ENCODE results near the gene HPD. TPM values are rescaled to one million over a fixed set of nuclear protein-coding genes. Genes with fewer than 3 reads are reported as not detected.

HPD gene
- total RNA-seq, 1 donor from 2014 or later: 0.92 TPM

DNA sequence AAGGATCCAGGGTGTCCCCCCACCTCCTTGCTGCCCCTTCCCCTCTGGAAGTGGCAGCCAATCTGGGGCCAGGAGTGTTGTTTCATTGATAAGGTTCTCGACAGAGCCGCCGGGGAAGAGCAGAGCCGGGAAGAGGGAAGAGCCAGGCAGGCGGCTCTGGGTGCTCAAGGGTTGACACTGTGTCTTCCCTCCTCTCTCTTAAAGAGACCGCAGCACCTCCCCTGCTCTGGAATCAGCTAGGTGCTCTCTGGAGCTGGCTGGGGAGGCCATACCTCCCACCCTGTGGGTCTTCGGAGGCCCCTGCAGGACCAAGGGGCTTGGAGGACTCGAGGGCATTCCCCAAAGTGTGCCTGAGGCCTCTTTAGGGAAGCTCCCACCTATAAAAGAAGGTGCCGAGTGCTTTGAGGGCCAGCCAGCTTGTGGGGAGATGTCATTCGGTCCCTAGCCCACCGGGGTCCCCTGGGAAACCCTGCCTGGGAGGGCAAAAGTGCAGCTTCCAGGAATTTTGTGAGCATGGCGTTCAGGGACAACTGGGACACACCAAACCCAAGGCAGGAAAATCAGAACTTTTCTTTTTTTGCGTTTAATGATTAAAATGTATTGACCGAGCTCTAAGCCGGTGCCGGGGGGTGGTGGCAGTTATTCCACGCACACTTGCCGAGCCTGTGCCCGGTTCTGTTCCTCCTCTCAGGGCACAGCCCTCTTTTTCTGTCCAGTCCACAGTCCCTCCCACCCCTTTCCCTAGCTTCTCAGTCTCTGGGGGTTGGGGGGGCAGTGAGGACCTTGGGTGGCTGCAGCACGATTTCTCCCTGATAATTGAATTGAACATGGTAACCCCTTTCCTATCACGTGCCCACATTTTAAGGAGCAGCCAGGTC, 51.9 kb downstream of the HPD start:
- no peak for DNase-seq (ENCODE audit: extremely low spot score, unreplicated experiment)
- no peaks in the 10 kb centered on the region for H3K9me3 Mint-ChIP-seq
- TF ChIP-seq, protein P1, sequence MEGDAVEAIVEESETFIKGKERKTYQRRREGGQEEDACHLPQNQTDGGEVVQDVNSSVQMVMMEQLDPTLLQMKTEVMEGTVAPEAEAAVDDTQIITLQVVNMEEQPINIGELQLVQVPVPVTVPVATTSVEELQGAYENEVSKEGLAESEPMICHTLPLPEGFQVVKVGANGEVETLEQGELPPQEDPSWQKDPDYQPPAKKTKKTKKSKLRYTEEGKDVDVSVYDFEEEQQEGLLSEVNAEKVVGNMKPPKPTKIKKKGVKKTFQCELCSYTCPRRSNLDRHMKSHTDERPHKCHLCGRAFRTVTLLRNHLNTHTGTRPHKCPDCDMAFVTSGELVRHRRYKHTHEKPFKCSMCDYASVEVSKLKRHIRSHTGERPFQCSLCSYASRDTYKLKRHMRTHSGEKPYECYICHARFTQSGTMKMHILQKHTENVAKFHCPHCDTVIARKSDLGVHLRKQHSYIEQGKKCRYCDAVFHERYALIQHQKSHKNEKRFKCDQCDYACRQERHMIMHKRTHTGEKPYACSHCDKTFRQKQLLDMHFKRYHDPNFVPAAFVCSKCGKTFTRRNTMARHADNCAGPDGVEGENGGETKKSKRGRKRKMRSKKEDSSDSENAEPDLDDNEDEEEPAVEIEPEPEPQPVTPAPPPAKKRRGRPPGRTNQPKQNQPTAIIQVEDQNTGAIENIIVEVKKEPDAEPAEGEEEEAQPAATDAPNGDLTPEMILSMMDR (conservative IDR thresholded peaks at IDR 0.05): no peak
- H3K4me3 Mint-ChIP-seq: peak overlapping the region; percentile 90
- H3K36me3 Mint-ChIP-seq: peaks cover 8% of the 10 kb centered on the region
- H3K27me3 Mint-ChIP-seq: peaks cover 5% of the 10 kb centered on the region
- H3K27ac Mint-ChIP-seq: peak overlapping the region; percentile 67
- H3K4me1 Mint-ChIP-seq (ENCODE audit: unreplicated experiment): peaks cover 11% of the 10 kb centered on the region

GRCh38 chr12:121806009-121806545, 52.6 kb downstream of the HPD start:
- peaks cover 14% of the 10 kb centered on the region for H3K36me3 Mint-ChIP-seq
- no peak for DNase-seq (ENCODE audit: extremely low spot score, unreplicated experiment)
- H3K4me3 Mint-ChIP-seq: peak overlapping the region; percentile 90
- H3K27me3 Mint-ChIP-seq: peaks cover 5% of the 10 kb centered on the region
- H3K9me3 Mint-ChIP-seq: no peaks in the 10 kb centered on the region
- H3K4me1 Mint-ChIP-seq (ENCODE audit: unreplicated experiment): peaks cover 9% of the 10 kb centered on the region
- TF ChIP-seq, protein P1 (conservative IDR thresholded peaks at IDR 0.05): no peak
- peak overlapping the region; percentile 67 for H3K27ac Mint-ChIP-seq

- no peak for DNase-seq (ENCODE audit: extremely low spot score, unreplicated experiment)
- H3K27me3 Mint-ChIP-seq: peaks cover 5% of the 10 kb centered on the region
- peak overlapping the region; percentile 64 for H3K27ac Mint-ChIP-seq
- no peaks in the 10 kb centered on the region for H3K9me3 Mint-ChIP-seq
- peaks cover 5% of the 10 kb centered on the region for H3K4me1 Mint-ChIP-seq (ENCODE audit: unreplicated experiment)
- peak overlapping the region; percentile 90 for H3K4me3 Mint-ChIP-seq
- H3K36me3 Mint-ChIP-seq: peaks cover 14% of the 10 kb centered on the region
- TF ChIP-seq, protein P1 (conservative IDR thresholded peaks at IDR 0.05): no peak
Observed at GRCh38 chr12:121805171-121806008, 53.3 kb downstream of the HPD start.

DNA sequence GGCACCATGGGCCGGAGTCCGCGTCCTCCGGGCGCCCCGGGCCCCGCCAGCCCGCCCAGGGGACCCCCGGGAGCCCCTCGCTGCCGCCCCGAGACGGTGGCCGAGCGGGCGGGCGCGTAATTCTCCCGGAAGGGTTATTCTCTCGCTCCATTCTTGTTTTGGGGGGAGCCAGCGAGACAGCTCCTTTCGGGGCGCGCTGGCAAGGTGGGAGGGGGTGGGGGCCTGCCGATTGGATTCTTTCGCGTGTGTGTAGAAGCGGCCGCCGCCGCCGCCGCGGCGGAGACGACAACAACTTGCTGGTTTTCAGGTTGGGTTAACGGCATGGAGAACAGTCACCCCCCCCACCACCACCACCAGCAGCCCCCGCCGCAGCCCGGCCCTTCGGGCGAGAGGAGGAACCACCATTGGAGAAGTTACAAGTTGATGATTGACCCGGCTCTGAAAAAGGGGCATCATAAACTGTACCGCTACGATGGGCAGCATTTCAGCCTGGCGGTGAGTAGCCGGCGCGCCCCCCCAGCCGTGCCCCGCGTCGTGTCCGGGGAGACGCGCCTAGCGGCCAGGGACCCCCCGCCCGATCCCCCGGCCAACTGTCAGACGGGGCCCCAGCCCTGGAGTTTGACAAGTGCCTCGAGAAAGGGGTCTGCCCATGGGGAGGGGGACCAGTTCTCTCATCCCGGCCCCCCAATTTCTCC, 54.1 kb downstream of the HPD start:
- H3K27me3 Mint-ChIP-seq: peaks cover 5% of the 10 kb centered on the region
- DNase-seq (ENCODE audit: extremely low spot score, unreplicated experiment): no peak
- H3K9me3 Mint-ChIP-seq: no peaks in the 10 kb centered on the region
- peak overlapping the region; percentile 90 for H3K4me3 Mint-ChIP-seq
- TF ChIP-seq, protein P1 (conservative IDR thresholded peaks at IDR 0.05): no peak
- H3K36me3 Mint-ChIP-seq: peaks cover 13% of the 10 kb centered on the region
- peak overlapping the region; percentile 92 for H3K27ac Mint-ChIP-seq
- peaks cover 5% of the 10 kb centered on the region for H3K4me1 Mint-ChIP-seq (ENCODE audit: unreplicated experiment)

DNA sequence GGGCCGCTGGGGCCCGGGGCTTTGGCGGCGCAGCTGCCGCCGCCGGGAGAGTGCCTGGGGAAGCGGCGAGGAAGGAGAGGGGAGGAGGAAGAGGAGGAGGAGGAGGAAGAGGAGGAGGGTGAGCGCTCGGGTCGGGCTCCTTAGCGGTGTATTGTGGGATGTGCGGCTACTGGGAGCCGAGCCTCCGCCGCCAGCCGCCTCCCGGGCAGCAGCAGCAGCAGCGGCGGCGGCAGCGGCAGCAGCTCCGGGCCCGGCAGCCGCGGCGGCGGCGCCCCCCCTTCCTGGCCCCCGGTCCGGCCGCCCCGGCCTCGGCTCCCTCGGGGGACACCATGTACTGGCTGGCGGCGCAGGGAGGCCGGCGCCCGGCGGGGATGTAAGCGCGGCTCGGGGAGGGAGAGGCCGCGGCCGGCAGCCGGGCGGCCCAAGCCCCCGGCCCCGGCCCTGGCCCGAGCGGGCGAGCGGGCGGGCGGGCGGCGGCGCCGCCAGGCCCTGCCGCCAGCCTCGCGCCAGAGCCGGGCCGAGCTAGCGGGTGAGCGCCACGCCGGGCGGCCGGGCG, 54.7 kb downstream of the HPD start, which contains the start of gene SETD1B:
Gene SETD1B, plus strand, starts transcription at position 149 of the 556 bp plus-strand sequence. CDS start 729 bp downstream, outside the sequence.
- Mint-ChIP-seq H3K27me3 (peaks cover 5% of the 10 kb centered on the region), H3K36me3 (peaks cover 13% of the 10 kb centered on the region), H3K4me1 (ENCODE audit: unreplicated experiment) (peaks cover 10% of the 10 kb centered on the region), H3K27ac (peak within 1 kb of the TSS; percentile 100), H3K4me3 (peak within 1 kb of the TSS; percentile 98), H3K9me3 (no peaks in the 10 kb centered on the region)
- TF ChIP-seq, protein P1 (conservative IDR thresholded peaks at IDR 0.05): no peak
- DNase-seq (ENCODE audit: extremely low spot score, unreplicated experiment): no peak

All from type B pancreatic cell (in vitro differentiated cells).